MM.1S (cell line): Measurements from ENCODE around the gene ERCC3.

Experiments
- DNase-seq: peaks from one replicate; pipeline ENCODE4 v3.0.0-alpha.2; 2015
- H2AFZ ChIP-seq: fragments of 300-600 bp; sonication (generic); 2 replicates; pipeline ENCODE4 v1.6.0; 2016; ENCODE audit warnings: antibody characterized with exemption, low read length
- H3F3A ChIP-seq: fragments of 300-600 bp; sonication (generic); 2 replicates; pipeline ENCODE4 v1.6.1; 2016; ENCODE audit warnings: mild to moderate bottlenecking, antibody characterized with exemption, low read length, moderate library complexity, mixed read lengths; ENCODE audit not compliant: insufficient read depth
- H3K27ac ChIP-seq: fragments of 300-600 bp; sonication (generic); 2 replicates; pipeline ENCODE4 v1.5.1; 2016; ENCODE audit warnings: mild to moderate bottlenecking, low read length
- H3K27me3 ChIP-seq: fragments of 300-600 bp; sonication (generic); replicated peaks from 2 replicates; pipeline ENCODE4 v1.6.0; 2016; ENCODE audit warnings: low read length; ENCODE audit not compliant: insufficient read depth
- H3K36me3 ChIP-seq: fragments of 300-600 bp; sonication (generic); replicated peaks from 2 replicates; pipeline ENCODE4 v1.6.1; 2016; ENCODE audit warnings: mild to moderate bottlenecking, low read length, mixed read lengths; ENCODE audit not compliant: insufficient read depth
- H3K4me1 ChIP-seq: fragments of 300-600 bp; sonication (generic); 2 replicates; pipeline ENCODE4 v1.6.1; 2016; ENCODE audit warnings: low read length, mixed read lengths
- H3K4me2 ChIP-seq: fragments of 300-600 bp; sonication (generic); 2 replicates; pipeline ENCODE4 v1.6.0; 2016; ENCODE audit warnings: low read depth, low read length
- H3K4me3 ChIP-seq: fragments of 300-600 bp; sonication (generic); 2 replicates; pipeline ENCODE4 v1.5.1; 2016; ENCODE audit warnings: low read length, mixed read lengths
- H3K79me2 ChIP-seq: fragments of 300-600 bp; sonication (generic); 2 replicates; pipeline ENCODE4 v1.6.1; 2016; ENCODE audit warnings: mixed run types, low read length, mixed read lengths
- H3K9ac ChIP-seq: fragments of 300-600 bp; sonication (generic); 2 replicates; pipeline ENCODE4 v1.6.1; 2016; ENCODE audit warnings: low read length, mixed read lengths
- H3K9me2 ChIP-seq: fragments of 300-600 bp; sonication (generic); replicated peaks from 2 replicates; pipeline ENCODE4 v1.6.1; 2016; ENCODE audit warnings: mild to moderate bottlenecking, low read length, mixed read lengths; ENCODE audit not compliant: insufficient read depth
- H3K9me3 ChIP-seq: fragments of 300-600 bp; sonication (generic); replicated peaks from 2 replicates; pipeline ENCODE4 v1.6.1; 2016; ENCODE audit warnings: mild to moderate bottlenecking, low read length, mixed read lengths; ENCODE audit not compliant: insufficient read depth
- H4K20me1 ChIP-seq: fragments of 300-600 bp; sonication (generic); 2 replicates; pipeline ENCODE4 v1.6.1; 2016; ENCODE audit warnings: mild to moderate bottlenecking, low read length, moderate library complexity, mixed read lengths; ENCODE audit not compliant: insufficient read depth
- CTCF ChIP-seq: fragments of 300-600 bp; sonication (generic); IDR thresholded peaks from 2 replicates; pipeline ENCODE4 v1.5.1; 2016; ENCODE audit warnings: antibody characterized with exemption, low read length, mixed read lengths
- EZH2 ChIP-seq: fragments of 300-600 bp; sonication (generic); optimal IDR thresholded peaks from 2 replicates; pipeline ENCODE3; 2017; ENCODE audit warnings: low read depth, mild to moderate bottlenecking, antibody characterized with exemption, low read length, mixed read lengths
- EZH2phosphoT487 ChIP-seq: fragments of 300-600 bp; sonication (generic); IDR thresholded peaks from 2 replicates; pipeline ENCODE4 v1.6.1; 2018; ENCODE audit warnings: antibody characterized with exemption, low read length

ERCC3 gene

DNA sequence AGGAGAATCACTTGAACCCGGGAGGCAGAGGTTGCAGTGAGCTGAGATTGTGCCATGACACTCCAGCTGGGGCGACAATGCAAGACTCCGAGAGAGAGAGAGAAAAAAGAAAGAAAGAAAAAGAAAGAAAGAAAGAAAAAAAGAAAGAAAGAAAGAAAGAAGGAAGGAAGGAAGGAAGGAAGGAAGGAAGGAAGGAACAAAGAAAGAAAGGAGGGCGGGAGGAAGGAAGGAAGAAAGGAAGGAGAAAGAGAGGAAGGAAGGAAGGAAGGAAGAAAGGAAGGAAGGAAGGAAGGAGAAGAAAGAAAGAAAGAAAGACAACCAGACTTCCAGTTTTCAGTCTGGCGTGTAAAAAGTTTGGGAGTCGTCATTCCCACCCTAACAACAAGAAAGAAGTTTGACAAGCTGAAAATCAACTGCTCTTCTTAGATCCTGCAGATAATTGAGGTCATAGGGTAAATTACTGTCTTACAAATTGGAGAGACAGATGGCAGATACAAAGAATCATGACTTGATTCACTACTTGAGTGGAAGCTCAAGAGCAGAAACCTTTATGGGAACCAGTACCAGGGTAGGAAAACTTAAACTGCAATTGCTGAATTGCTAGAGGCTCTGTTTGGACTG is 58.8 kb downstream of the ERCC3 start:
- Histone ChIP-seq H3K27ac (no peak overlapping the region), H3F3A (no peaks in the 10 kb centered on the region), H3K27me3 (no peaks in the 10 kb centered on the region), H3K9ac (no peak overlapping the region), H3K4me3 (no peak overlapping the region), H3K79me2 (no peaks in the 10 kb centered on the region), H3K9me3 (no peaks in the 10 kb centered on the region), H3K9me2 (no peaks in the 10 kb centered on the region), H3K4me2 (no peak overlapping the region), H4K20me1 (no peaks in the 10 kb centered on the region), H3K4me1 (no peaks in the 10 kb centered on the region), H2AFZ (no peak overlapping the region), H3K36me3 (no peaks in the 10 kb centered on the region)
- TF ChIP-seq CTCF (no peak), EZH2phosphoT487 (no peak), EZH2 (no peak)
- no peak for DNase-seq

- Histone ChIP-seq H3K4me2 (no peak overlapping the region), H3K9ac (no peak overlapping the region), H3K4me3 (no peak overlapping the region), H3K9me2 (no peaks in the 10 kb centered on the region), H3K4me1 (no peaks in the 10 kb centered on the region), H3K9me3 (no peaks in the 10 kb centered on the region), H4K20me1 (no peaks in the 10 kb centered on the region), H3K27me3 (no peaks in the 10 kb centered on the region), H3K79me2 (no peaks in the 10 kb centered on the region), H2AFZ (no peak overlapping the region), H3K27ac (no peak overlapping the region), H3K36me3 (no peaks in the 10 kb centered on the region), H3F3A (no peaks in the 10 kb centered on the region)
- no peak for DNase-seq
- TF ChIP-seq CTCF (no peak), EZH2phosphoT487 (no peak), EZH2 (no peak)
Observed at GRCh38 chr2:127233710-127234109, 60.2 kb downstream of the ERCC3 start.

- Histone ChIP-seq H3K27me3 (no peaks in the 10 kb centered on the region), H3K4me2 (no peak overlapping the region), H4K20me1 (no peaks in the 10 kb centered on the region), H3K4me1 (no peaks in the 10 kb centered on the region), H3K27ac (no peak overlapping the region), H3F3A (no peaks in the 10 kb centered on the region), H3K9ac (no peak overlapping the region), H3K4me3 (no peak overlapping the region), H3K9me2 (no peaks in the 10 kb centered on the region), H3K79me2 (no peaks in the 10 kb centered on the region), H3K36me3 (no peaks in the 10 kb centered on the region), H2AFZ (no peak overlapping the region), H3K9me3 (no peaks in the 10 kb centered on the region)
- no peak for DNase-seq
- TF ChIP-seq CTCF (no peak), EZH2phosphoT487 (no peak), EZH2 (no peak)
Observed at GRCh38 chr2:127231130-127231865, 62.6 kb downstream of the ERCC3 start.
